Endothelial cell of umbilical vein (primary cell): Measurements from ENCODE around the gene TMEM217. TPM values are rescaled to one million over a fixed set of nuclear protein-coding genes. Genes with fewer than 3 reads are reported as not detected.

ENCODE experiments used
- BruUV-seq: library from RNA; stranded (reverse); fragments of 400-500 nt; replicated peaks from 2 replicates; lab custom pipeline; 2021; lab: Mats Ljungman, UMichigan
- CTCF ChIA-PET: fragments of 300-600, 350-600 bp; sonication (Branson Sonifier 250); formaldehyde crosslinking; loops from one replicate; lab custom pipeline; 2021; ENCODE audit warnings: antibody characterized with exemption, inconsistent platforms; lab: Charles Lee
- POLR2A ChIA-PET: fragments of 300-600, 350-600 bp; sonication (Branson Sonifier 250); formaldehyde crosslinking; loops from one replicate; lab custom pipeline; 2021; ENCODE audit warnings: antibody characterized with exemption, inconsistent platforms; lab: Charles Lee
- DNase-seq: peaks from one replicate; pipeline ENCODE4 v3.0.0-alpha.2; 2011; ENCODE audit warnings: low read depth, low spot score
- FAIRE-seq: peaks from 2 replicates; lab custom pipeline; 2011; peaks lifted over from hg19 to GRCh38; lab: Jason Lieb, UNC
- H2AFZ ChIP-seq: 2 replicates; pipeline ENCODE4 v1.6.0; 2012; ENCODE audit warnings: low read depth, low read length, control low read depth, inconsistent platforms
- H3K27ac ChIP-seq: 2 replicates; pipeline ENCODE4 v1.5.1; 2011; ENCODE audit warnings: low read depth, mild to moderate bottlenecking, control low read depth, low read length, moderate library complexity; ENCODE audit not compliant: insufficient read depth
- H3K27me3 ChIP-seq, 2 experiments: 2 replicates each; pipeline versions ENCODE4 v1.6.0 to v1.6.1; 2011; ENCODE audit warnings: low read length in 2 of 2, mixed read lengths in 1 of 2; ENCODE audit not compliant: control insufficient read depth in 2 of 2, insufficient read depth in 2 of 2
- H3K36me3 ChIP-seq, 2 experiments: 2 replicates in 1 of 2; 3 replicates in 1 of 2; pipeline ENCODE4 v1.5.1; 2011; ENCODE audit warnings: low read length in 2 of 2, mild to moderate bottlenecking in 1 of 2, moderate library complexity in 1 of 2; ENCODE audit not compliant: control insufficient read depth in 2 of 2, insufficient read depth in 2 of 2; ENCODE audit errors: extremely low read depth in 1 of 2
- H3K4me1 ChIP-seq: 3 replicates; pipeline ENCODE4 v1.5.1; 2011; ENCODE audit warnings: mild to moderate bottlenecking, low read length; ENCODE audit not compliant: control insufficient read depth, insufficient read depth; ENCODE audit errors: extremely low read depth
- H3K4me2 ChIP-seq: 2 replicates; pipeline ENCODE4 v1.6.1; 2011; ENCODE audit warnings: low read length, control low read depth, mixed read lengths; ENCODE audit not compliant: insufficient read depth
- H3K4me3 ChIP-seq, 3 experiments: fragments of 200-600 bp in 1 of 3; sonication (generic), shearing (Covaris generic) in 1 of 3; replicated peaks in 1 of 3; 2 replicates each; pipeline ENCODE4 v1.5.1; 2011 to 2016; ENCODE audit warnings: control low read depth in 3 of 3, low read length in 3 of 3, mild to moderate bottlenecking in 2 of 3, inconsistent platforms in 1 of 3, low read depth in 1 of 3, moderate library complexity in 1 of 3; ENCODE audit not compliant: insufficient read depth in 1 of 3
- H3K79me2 ChIP-seq: 2 replicates; pipeline ENCODE4 v1.6.0; 2012; ENCODE audit warnings: low read length, inconsistent platforms; ENCODE audit not compliant: control insufficient read depth, insufficient read depth
- H3K9ac ChIP-seq: replicated peaks from 2 replicates; pipeline ENCODE3; 2011; ENCODE audit warnings: low read length, control low read depth; ENCODE audit not compliant: insufficient read depth; ENCODE audit errors: extremely low read depth
- H3K9me1 ChIP-seq: replicated peaks from 3 replicates; pipeline ENCODE4 v1.6.0; 2011; ENCODE audit warnings: mild to moderate bottlenecking, low read length; ENCODE audit not compliant: control insufficient read depth, insufficient read depth; ENCODE audit errors: extremely low read depth
- H3K9me3 ChIP-seq: replicated peaks from 2 replicates; pipeline ENCODE4 v1.5.1; 2012; ENCODE audit warnings: low read length, inconsistent platforms; ENCODE audit not compliant: control insufficient read depth, insufficient read depth
- H4K20me1 ChIP-seq: replicated peaks from 2 replicates; pipeline ENCODE3; 2011; ENCODE audit warnings: mild to moderate bottlenecking, low read length; ENCODE audit not compliant: control insufficient read depth, insufficient read depth; ENCODE audit errors: extremely low read depth
- EZH2 ChIP-seq: IDR thresholded peaks from 2 replicates; pipeline ENCODE4 v1.6.1; 2012; ENCODE audit warnings: borderline replicate concordance, low read depth, mild to moderate bottlenecking, moderate library complexity, low read length, inconsistent platforms; ENCODE audit not compliant: severe bottlenecking
- FOS ChIP-seq: IDR thresholded peaks from 2 replicates; pipeline ENCODE4 v1.6.1; 2011; ENCODE audit warnings: mild to moderate bottlenecking, low read length, moderate library complexity, borderline replicate concordance; ENCODE audit not compliant: insufficient read depth
- JUN ChIP-seq: IDR thresholded peaks from 2 replicates; pipeline ENCODE4 v1.6.1; 2011; ENCODE audit warnings: borderline replicate concordance, low read depth; ENCODE audit not compliant: insufficient read length, insufficient read depth
- MAX ChIP-seq: IDR thresholded peaks from 2 replicates; pipeline ENCODE4 v1.6.1; 2011; ENCODE audit not compliant: insufficient read depth, insufficient read length
- MYC ChIP-seq: IDR thresholded peaks from one replicate; pipeline ENCODE4 v1.6.1; 2011; ENCODE audit warnings: mild to moderate bottlenecking, low read depth, low read length
- POLR2AphosphoS5 ChIP-seq: IDR thresholded peaks from 2 replicates; pipeline ENCODE4 v1.6.1; 2012; ENCODE audit warnings: low read depth, mild to moderate bottlenecking, control low read depth, low read length, moderate library complexity; ENCODE audit not compliant: insufficient read depth
- dilution Hi-C: fragments of 300-500 bp; cut with MboI; formaldehyde crosslinking; loops from one replicate; pipeline ENCODE4 v1.15.0; 2019; ENCODE audit warnings: low sequenced_read_pairs; ENCODE audit not compliant: extremely low pct_ligation_motif_present
- intact Hi-C: fragments of 100-400 bp; cut with micrococcal nuclease; formaldehyde crosslinking; loops from one replicate; pipeline ENCODE4 v1.10.0; 2022
- polyA plus RNA-seq, 4 experiments: library from polyadenylated mRNA; depleted of rRNA in 3 of 4; stranded (reverse) in 3 of 4; unstranded in 1 of 4; fragments of >200 nt; gene quantifications; 2 replicates each; pipeline versions ENCODE4 v1.2.1 to v1.2.3, GENCODE V29; 2011 to 2012; ENCODE audit warnings: missing spikeins in 1 of 4
- total RNA-seq: library from RNA; stranded (reverse); gene quantifications from 2 replicates; pipeline ENCODE4 v1.2.3, GENCODE V29; 2021
- TF ChIP-seq, protein P1 (sequence below), 2 donors: IDR thresholded peaks; 1 replicate in 1 of 2; 2 replicates in 1 of 2; pipeline ENCODE4 v1.5.1; 2011; ENCODE audit warnings: low read length in 2 of 2, mild to moderate bottlenecking in 2 of 2, moderate library complexity in 2 of 2, control low read depth in 1 of 2, inconsistent platforms in 1 of 2, low read depth in 1 of 2; ENCODE audit not compliant: insufficient read depth in 1 of 2; ENCODE audit errors: extremely low read depth in 1 of 2

Gene TMEM217
- total and polyA plus RNA-seq, 2 donors (not counting 3 experiments of a cell fraction or from before 2014, with no cell fraction given) = 6.8 to 15.8 TPM

DNA sequence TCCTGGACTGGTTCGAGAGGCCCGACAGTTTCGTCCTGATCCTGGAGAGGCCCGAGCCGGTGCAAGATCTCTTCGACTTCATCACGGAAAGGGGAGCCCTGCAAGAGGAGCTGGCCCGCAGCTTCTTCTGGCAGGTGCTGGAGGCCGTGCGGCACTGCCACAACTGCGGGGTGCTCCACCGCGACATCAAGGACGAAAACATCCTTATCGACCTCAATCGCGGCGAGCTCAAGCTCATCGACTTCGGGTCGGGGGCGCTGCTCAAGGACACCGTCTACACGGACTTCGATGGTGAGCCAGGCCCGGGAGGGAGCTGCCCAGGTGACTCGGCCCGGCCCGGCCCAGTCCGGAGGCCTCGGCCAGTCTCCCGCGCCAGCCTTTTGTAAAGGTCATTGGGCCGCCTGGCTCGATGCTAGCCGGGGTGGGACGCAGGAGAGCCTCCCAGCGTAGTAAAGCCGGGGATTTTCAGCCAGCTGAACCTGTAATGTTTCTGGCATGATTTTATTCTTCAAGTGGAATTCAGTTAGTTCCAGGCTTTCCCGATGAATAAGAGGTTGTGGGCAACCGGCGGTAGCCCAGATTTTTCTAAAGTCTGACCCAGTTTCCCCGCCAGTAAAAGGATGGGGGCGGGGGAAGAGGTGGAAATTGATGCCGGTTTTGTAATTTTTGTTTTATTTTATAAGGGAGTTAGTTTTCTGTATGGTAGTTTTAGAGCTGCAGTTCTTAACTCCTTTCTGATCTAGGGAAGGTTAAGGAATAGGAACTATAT is 86.6 kb downstream of the TMEM217 start:
- dilution Hi-C loops = no loop called here

More for the DNA sequence above, 86.6 kb downstream of the TMEM217 start:
- Histone ChIP-seq H3K9ac (peak overlapping the region; percentile 86), H4K20me1 (no peaks in the 10 kb centered on the region), H2AFZ (peak overlapping the region; percentile 89), H3K4me2 (peak overlapping the region; percentile 92), H3K9me1 (no peaks in the 10 kb centered on the region), H3K79me2 (peaks cover 2% of the 10 kb centered on the region), H3K36me3 (peaks cover 5 to 15% of the 10 kb centered on the region in 2 experiments), H3K27me3 (no peaks in the 10 kb centered on the region), H3K9me3 (no peaks in the 10 kb centered on the region), H3K4me3 (peak overlapping the region; percentile 61 to 95 (median 74)), H3K4me1 (peaks cover 22% of the 10 kb centered on the region), H3K27ac (peak overlapping the region; percentile 62)
- DNase-seq (peak; percentile 48), FAIRE-seq (peak; percentile 77)
- intact Hi-C loops = no loop called here
- POLR2A ChIA-PET = interaction anchor here (1.0 to 1.6 kb wide), 3 partner anchors 112 to 142 kb away, joined by 3 to 7 read pairs (median 5); no protein-coding TSS in a partner anchor
- BruUV-seq = no TSS peak
- TF ChIP-seq FOS (no peak), JUN (no peak), MYC (no peak), POLR2AphosphoS5 (no peak), MAX (no peak), EZH2 (no peak)
- TF ChIP-seq, protein P1, sequence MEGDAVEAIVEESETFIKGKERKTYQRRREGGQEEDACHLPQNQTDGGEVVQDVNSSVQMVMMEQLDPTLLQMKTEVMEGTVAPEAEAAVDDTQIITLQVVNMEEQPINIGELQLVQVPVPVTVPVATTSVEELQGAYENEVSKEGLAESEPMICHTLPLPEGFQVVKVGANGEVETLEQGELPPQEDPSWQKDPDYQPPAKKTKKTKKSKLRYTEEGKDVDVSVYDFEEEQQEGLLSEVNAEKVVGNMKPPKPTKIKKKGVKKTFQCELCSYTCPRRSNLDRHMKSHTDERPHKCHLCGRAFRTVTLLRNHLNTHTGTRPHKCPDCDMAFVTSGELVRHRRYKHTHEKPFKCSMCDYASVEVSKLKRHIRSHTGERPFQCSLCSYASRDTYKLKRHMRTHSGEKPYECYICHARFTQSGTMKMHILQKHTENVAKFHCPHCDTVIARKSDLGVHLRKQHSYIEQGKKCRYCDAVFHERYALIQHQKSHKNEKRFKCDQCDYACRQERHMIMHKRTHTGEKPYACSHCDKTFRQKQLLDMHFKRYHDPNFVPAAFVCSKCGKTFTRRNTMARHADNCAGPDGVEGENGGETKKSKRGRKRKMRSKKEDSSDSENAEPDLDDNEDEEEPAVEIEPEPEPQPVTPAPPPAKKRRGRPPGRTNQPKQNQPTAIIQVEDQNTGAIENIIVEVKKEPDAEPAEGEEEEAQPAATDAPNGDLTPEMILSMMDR (IDR thresholded peaks at IDR 0.05; ENCODE audit: extremely low read depth in 1 of 2, insufficient read depth in 1 of 2, low read depth in 1 of 2, low read length in 2 of 2) = no peak
- CTCF ChIA-PET = interaction anchor here (0.7 to 6.8 kb wide), 23 partner anchors 10 to 286 kb away, joined by 3 to 399 read pairs (median 7); no protein-coding TSS in a partner anchor
